ENCODE measurements around the gene AUTS2.

AUTS2 gene

DNA sequence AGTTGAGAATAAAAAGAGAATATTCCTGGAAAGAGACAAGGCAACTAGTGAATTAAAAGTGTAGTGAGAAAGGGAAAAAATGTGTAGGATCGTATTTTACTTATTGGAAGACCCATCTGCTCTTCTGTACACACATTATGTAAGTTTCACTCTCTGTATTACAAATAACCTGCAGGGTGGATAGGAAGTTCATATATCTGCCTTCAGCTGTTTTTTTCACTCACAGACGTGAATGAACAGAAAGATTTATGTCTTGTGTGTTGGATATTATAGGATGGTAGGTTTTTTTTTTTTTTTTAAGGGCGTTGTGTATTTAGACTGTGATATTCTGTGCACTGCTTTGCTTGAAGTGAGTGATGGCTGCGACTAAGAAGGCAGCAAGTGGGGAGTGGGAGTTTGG lies 266.5 kb downstream of the AUTS2 start:
- DNase-seq (ENCODE audit: low read depth), result no peak
- TF ChIP-seq, protein P1, sequence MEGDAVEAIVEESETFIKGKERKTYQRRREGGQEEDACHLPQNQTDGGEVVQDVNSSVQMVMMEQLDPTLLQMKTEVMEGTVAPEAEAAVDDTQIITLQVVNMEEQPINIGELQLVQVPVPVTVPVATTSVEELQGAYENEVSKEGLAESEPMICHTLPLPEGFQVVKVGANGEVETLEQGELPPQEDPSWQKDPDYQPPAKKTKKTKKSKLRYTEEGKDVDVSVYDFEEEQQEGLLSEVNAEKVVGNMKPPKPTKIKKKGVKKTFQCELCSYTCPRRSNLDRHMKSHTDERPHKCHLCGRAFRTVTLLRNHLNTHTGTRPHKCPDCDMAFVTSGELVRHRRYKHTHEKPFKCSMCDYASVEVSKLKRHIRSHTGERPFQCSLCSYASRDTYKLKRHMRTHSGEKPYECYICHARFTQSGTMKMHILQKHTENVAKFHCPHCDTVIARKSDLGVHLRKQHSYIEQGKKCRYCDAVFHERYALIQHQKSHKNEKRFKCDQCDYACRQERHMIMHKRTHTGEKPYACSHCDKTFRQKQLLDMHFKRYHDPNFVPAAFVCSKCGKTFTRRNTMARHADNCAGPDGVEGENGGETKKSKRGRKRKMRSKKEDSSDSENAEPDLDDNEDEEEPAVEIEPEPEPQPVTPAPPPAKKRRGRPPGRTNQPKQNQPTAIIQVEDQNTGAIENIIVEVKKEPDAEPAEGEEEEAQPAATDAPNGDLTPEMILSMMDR (IDR thresholded peaks at IDR 0.05; ENCODE audit: low read depth, low read length, missing control alignments), result no peak
- H3K4me3 ChIP-seq (ENCODE audit: low read depth, low read length), result no peak overlapping the region

- H3K4me3 ChIP-seq (ENCODE audit: low read depth, low read length), result no peak overlapping the region
- no peak for DNase-seq (ENCODE audit: low read depth)
- TF ChIP-seq, protein P1 (IDR thresholded peaks at IDR 0.05; ENCODE audit: low read depth, low read length, missing control alignments), result no peak
Measured at GRCh38 chr7:69868921-69869320, 270.6 kb downstream of the AUTS2 start.

DNA sequence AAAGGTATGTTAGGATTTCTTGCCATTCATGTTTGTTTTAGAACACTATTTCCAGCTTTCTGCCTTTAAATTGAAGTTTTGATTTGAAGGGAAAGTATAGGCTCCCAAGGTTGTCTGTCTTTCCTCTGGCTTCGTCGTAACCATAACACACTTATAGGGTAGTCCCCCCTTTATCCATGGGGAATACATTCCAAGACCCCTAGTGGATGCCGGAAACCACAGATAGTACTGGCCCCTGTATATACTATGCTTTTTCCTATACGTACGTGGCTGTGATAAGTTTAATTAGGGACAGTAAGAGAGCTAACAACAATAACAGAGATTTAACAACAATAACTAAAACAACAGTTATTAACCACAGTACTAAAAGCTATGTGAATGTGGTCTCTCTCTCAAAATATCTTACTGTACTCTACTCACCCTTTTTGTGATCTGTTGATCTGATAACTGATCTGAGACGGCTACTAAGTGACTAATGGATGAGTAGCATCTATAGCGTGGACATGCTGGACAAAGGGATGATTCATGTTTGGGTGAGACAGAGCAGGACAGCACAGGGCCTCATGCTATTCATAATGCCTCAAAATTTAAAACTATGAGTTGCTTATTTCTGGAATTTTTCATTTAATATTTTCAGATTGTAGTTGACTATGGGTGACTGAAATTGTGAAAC lies 273.1 kb downstream of the AUTS2 start:
- TF ChIP-seq, protein P1 (IDR thresholded peaks at IDR 0.05; ENCODE audit: low read depth, low read length, missing control alignments), result no peak
- no peak for DNase-seq (ENCODE audit: low read depth)
- H3K4me3 ChIP-seq (ENCODE audit: low read depth, low read length), result no peak overlapping the region

- no peak for DNase-seq (ENCODE audit: low read depth)
- TF ChIP-seq, protein P1 (IDR thresholded peaks at IDR 0.05; ENCODE audit: low read depth, low read length, missing control alignments), result no peak
- no peak overlapping the region for H3K4me3 ChIP-seq (ENCODE audit: low read depth, low read length)
Measured at GRCh38 chr7:69871886-69872569, 273.8 kb downstream of the AUTS2 start.

- H3K4me3 ChIP-seq (ENCODE audit: low read depth, low read length), result no peak overlapping the region
- TF ChIP-seq, protein P1 (IDR thresholded peaks at IDR 0.05; ENCODE audit: low read depth, low read length, missing control alignments), result no peak
- no peak for DNase-seq (ENCODE audit: low read depth)
Measured at GRCh38 chr7:69873512-69873911, 275.2 kb downstream of the AUTS2 start.

DNA sequence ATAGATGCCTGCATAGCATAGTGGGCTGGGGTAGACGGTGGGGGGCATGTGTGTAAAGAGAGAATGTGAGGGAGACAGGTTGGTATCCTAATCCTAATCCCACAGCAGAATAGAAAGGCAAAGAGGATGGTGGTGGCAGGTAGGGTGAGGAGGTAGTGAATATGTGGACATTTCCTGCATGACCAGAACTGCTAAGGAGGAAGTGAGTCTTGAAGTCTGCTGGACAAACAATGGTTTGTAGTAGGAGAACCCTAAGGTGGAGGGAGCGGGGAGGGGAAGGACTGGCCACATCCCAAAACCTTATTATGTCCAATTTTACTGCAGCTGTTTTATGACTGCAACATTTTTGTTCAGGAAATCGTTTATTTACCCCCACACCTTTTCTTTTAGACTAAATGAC lies 279.7 kb downstream of the AUTS2 start:
- H3K4me3 ChIP-seq (ENCODE audit: low read depth, low read length), result no peak overlapping the region
- TF ChIP-seq, protein P1 (IDR thresholded peaks at IDR 0.05; ENCODE audit: low read depth, low read length, missing control alignments), result no peak
- DNase-seq (ENCODE audit: low read depth), result no peak

DNA sequence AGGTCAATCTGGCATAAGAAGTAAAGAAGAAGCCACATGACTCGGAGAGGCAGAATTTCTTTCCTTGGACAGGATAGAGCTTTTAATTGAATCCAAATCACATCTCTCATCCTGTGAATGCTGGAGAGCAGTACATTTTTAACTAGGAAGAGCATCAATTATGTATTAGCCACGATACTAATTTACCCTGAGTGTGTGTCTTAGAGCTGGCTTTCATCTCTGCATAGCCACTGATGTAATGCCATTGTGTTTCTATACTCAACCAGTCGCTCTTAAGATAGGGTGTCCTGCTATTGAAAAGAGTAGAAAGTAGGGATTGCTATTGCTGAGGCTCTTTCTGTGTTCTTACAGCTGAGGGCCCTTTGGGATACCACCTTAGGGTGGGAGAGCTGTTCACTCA lies 280.3 kb downstream of the AUTS2 start:
- TF ChIP-seq, protein P1 (IDR thresholded peaks at IDR 0.05; ENCODE audit: low read depth, low read length, missing control alignments), result no peak
- DNase-seq (ENCODE audit: low read depth), result no peak

More for the DNA sequence above, 280.3 kb downstream of the AUTS2 start:
- no peak overlapping the region for H3K4me3 ChIP-seq (ENCODE audit: low read depth, low read length)

Measured in GM12864 (cell line).